ENCODE measurements around the gene G6PC3.

Gene G6PC3

DNA sequence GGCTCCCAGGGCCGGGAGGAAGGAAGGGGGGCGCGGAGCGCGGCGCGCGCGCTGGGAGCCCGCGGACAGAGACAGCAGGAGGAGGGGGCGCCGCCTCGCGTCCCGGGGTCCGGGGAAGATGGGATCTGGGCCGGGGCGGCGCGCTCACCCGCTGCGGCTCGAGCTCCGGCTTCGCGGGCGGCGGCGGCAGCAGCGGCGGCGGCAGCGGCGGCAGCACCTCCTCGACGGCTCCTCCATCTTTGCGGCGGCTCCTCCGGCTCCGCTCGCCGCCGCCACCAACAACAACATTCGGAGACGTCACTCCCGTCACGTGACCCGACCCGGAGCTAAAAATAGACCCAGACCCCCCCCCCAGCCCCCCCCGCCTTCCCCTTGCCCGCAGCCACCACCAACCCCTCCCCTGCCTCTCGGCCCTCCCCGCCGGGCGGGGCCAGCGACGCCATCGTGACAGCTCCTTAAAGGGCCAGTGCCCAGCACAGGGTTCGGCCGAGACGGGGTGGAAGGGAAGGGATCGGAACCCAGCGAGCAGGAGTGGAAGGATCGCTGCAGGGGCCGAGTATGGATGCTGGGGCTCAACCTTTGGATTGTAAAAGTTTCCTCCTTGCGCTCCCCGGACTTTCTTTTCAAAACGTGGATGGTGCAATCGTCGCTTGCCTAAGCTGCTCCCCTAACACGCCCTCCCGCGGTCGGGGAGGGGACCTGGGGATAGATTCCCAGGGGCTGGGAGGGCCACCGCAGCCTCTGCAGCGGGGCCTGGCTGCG, 53.0 kb downstream of the G6PC3 start, which contains the start of gene HDAC5:
Gene HDAC5, minus strand, starts transcription at position 286 of the 762 bp plus-strand sequence. CDS start 6,126 bp downstream, outside the sequence.
- DNase-seq (ENCODE audit: low read depth in 2 of 2) = peak; percentile 93 to 95

- no peak for DNase-seq (ENCODE audit: low read depth in 2 of 2)
These were observed 53.5 kb downstream of the G6PC3 start for GRCh38 chr17:44124118-44124438.

Measured in stimulated activated CD4-positive, alpha-beta T cell treated with anti-CD3 and anti-CD28 coated beads, Interleukin-1b, Interleukin-23, amount 100 ng/mL, for 4 hours (primary cell).